WI38 (cell line): ENCODE results near the gene CGRRF1.

Experiments
- H3K4me3 ChIP-seq: 2 replicates; pipeline ENCODE4 v1.5.1; 2011; ENCODE audit warnings: low read depth, mild to moderate bottlenecking, control low read depth, low read length
- TF ChIP-seq, protein P1 (sequence below): IDR thresholded peaks from 2 replicates; pipeline ENCODE4 v1.5.1; 2012; ENCODE audit warnings: low read depth, mild to moderate bottlenecking, control low read depth, low read length

The CGRRF1 gene

GRCh38 chr14:54574528-54574927, 64.8 kb downstream of the CGRRF1 start:
- TF ChIP-seq, protein P1, sequence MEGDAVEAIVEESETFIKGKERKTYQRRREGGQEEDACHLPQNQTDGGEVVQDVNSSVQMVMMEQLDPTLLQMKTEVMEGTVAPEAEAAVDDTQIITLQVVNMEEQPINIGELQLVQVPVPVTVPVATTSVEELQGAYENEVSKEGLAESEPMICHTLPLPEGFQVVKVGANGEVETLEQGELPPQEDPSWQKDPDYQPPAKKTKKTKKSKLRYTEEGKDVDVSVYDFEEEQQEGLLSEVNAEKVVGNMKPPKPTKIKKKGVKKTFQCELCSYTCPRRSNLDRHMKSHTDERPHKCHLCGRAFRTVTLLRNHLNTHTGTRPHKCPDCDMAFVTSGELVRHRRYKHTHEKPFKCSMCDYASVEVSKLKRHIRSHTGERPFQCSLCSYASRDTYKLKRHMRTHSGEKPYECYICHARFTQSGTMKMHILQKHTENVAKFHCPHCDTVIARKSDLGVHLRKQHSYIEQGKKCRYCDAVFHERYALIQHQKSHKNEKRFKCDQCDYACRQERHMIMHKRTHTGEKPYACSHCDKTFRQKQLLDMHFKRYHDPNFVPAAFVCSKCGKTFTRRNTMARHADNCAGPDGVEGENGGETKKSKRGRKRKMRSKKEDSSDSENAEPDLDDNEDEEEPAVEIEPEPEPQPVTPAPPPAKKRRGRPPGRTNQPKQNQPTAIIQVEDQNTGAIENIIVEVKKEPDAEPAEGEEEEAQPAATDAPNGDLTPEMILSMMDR: no peak
- no peak overlapping the region for H3K4me3 ChIP-seq

- TF ChIP-seq, protein P1: no peak
- no peak overlapping the region for H3K4me3 ChIP-seq
Observed at GRCh38 chr14:54577494-54577893, 67.8 kb downstream of the CGRRF1 start.

DNA sequence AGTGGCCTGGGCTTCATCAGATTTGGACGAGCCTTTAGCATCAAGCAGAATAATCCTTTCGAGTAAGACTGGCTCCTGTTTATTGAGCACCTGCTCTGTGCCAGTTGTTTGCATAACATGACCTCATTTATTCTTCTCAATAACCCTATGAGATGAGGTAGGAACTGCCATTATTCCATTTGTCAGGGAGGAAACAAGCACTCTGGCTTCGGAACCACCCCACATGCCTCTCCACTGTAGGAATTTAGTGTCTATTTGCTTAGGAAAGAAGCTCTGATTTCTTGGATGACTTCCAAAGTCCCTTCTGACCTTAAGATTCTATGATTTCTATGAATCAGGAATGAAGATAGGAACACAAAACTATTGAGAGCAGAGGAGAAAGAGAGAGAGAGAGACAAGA, 68.3 kb downstream of the CGRRF1 start:
- no peak overlapping the region for H3K4me3 ChIP-seq
- TF ChIP-seq, protein P1: no peak

- TF ChIP-seq, protein P1: no peak
- no peak overlapping the region for H3K4me3 ChIP-seq
Observed at GRCh38 chr14:54579621-54580020, 69.9 kb downstream of the CGRRF1 start.

GRCh38 chr14:54580933-54581332, 71.2 kb downstream of the CGRRF1 start:
- no peak overlapping the region for H3K4me3 ChIP-seq
- TF ChIP-seq, protein P1: no peak

GRCh38 chr14:54582334-54582733, 72.6 kb downstream of the CGRRF1 start:
- TF ChIP-seq, protein P1: no peak
- no peak overlapping the region for H3K4me3 ChIP-seq

GRCh38 chr14:54584097-54584496, 74.4 kb downstream of the CGRRF1 start:
- H3K4me3 ChIP-seq: no peak overlapping the region
- TF ChIP-seq, protein P1: no peak
